Cardiac atrium fibroblast (primary cell): Measurements from ENCODE around the gene UBAP1L. TPM values are rescaled to one million over a fixed set of nuclear protein-coding genes. Genes with fewer than 3 reads are reported as not detected.

Experiments used
- total RNA-seq: library from RNA; depleted of rRNA; stranded (reverse); fragments of >200 nt; gene quantifications from 2 replicates; pipeline ENCODE4 v1.2.3, GENCODE V29; 2015

UBAP1L gene
- total RNA-seq: 0.16 and 0.36 TPM in 2 replicates

GRCh38 chr15:65115086-65115485, at the start of gene UBAP1L:
UBAP1L (minus strand) TSS chr15:65115200; CDS start chr15:65106215, 8,985 bp downstream.

GRCh38 chr15:65133548-65134200, 18.7 kb upstream of the UBAP1L start, which contains the start of gene PDCD7:
PDCD7 (minus strand) TSS chr15:65133808; CDS start chr15:65133781, 27 bp downstream.

GRCh38 chr15:65076486-65077290, 38.3 kb downstream of the UBAP1L start, which contains the start of gene KBTBD13:
KBTBD13 (plus strand) TSS chr15:65076746; CDS start chr15:65076816, 70 bp downstream.

GRCh38 chr15:65067645-65068402, 47.2 kb downstream of the UBAP1L start, which contains the start of gene RASL12:
RASL12 (minus strand) TSS chr15:65067991; CDS start chr15:65067835, 156 bp downstream.

GRCh38 chr15:65044724-65045481, 70.1 kb downstream of the UBAP1L start, which contains the start of gene SLC51B:
SLC51B (plus strand) TSS chr15:65045387; CDS start chr15:65050005, 4,618 bp downstream.

Other genes starting within 250 kb of the UBAP1L start
- gene ANKDD1A, start 203.3 kb downstream of the UBAP1L start, total RNA-seq: 2.3 and 5.4 TPM in 2 replicates
- 45.3 and 48.9 TPM in 2 replicates for gene SPG21, start 125.3 kb downstream of the UBAP1L start, total RNA-seq
- gene MTFMT, start 85.6 kb downstream of the UBAP1L start, total RNA-seq: 19.0 and 20.9 TPM in 2 replicates
- gene SLC51B, start 69.8 kb downstream of the UBAP1L start, total RNA-seq: not detected in 2 replicates
- gene RASL12, start 47.2 kb downstream of the UBAP1L start, total RNA-seq: 3.1 and 4.2 TPM in 2 replicates
- gene KBTBD13, start 38.5 kb downstream of the UBAP1L start, total RNA-seq: not detected in 2 replicates
- 12.1 and 16.5 TPM in 2 replicates for gene PDCD7, start 18.6 kb upstream of the UBAP1L start, total RNA-seq
- 20.2 and 34.7 TPM in 2 replicates for gene CLPX, start 70.1 kb upstream of the UBAP1L start, total RNA-seq
- gene CILP, start 96.3 kb upstream of the UBAP1L start, total RNA-seq: under 0.01 and 0.16 TPM in 2 replicates
- 2.5 and 5.8 TPM in 2 replicates for gene PARP16, start 171.7 kb upstream of the UBAP1L start, total RNA-seq
- not detected in 2 replicates for gene RNU5A-1, start 180.9 kb upstream of the UBAP1L start, total RNA-seq
- gene RNU5B-1, start 189.5 kb upstream of the UBAP1L start, total RNA-seq: not detected in 2 replicates